PFSK-1 (cell line): ENCODE results near the gene TRAPPC3L.

Source experiments
- POLR2AphosphoS5 ChIP-seq: IDR thresholded peaks from 2 replicates; pipeline ENCODE4 v1.6.1; 2012; ENCODE audit warnings: low read depth, mild to moderate bottlenecking, control low read depth, low read length, moderate library complexity
- REST ChIP-seq, 2 experiments: IDR thresholded peaks; 2 replicates each; pipeline versions ENCODE4 v1.6.1 to v1.8.0; 2011 to 2012; ENCODE audit warnings: low read depth in 2 of 2, low read length in 2 of 2, control low read depth in 1 of 2, inconsistent platforms in 1 of 2, mild to moderate bottlenecking in 1 of 2, moderate library complexity in 1 of 2; ENCODE audit not compliant: insufficient read depth in 1 of 2
- SIN3A ChIP-seq: IDR thresholded peaks from 2 replicates; pipeline ENCODE4 v1.6.1; 2012; ENCODE audit warnings: mild to moderate bottlenecking, low read length, moderate library complexity, borderline replicate concordance; ENCODE audit not compliant: insufficient read depth
- TAF1 ChIP-seq: IDR thresholded peaks from 2 replicates; pipeline ENCODE4 v1.6.1; 2012; ENCODE audit warnings: low read length, control low read depth, borderline replicate concordance; ENCODE audit not compliant: insufficient read depth

GRCh38 chr6:116461331-116461931 is 84.1 kb downstream of the TRAPPC3L start, which contains the start of gene CALHM6:
- TF ChIP-seq REST (IDR thresholded peaks at IDR 0.05; ENCODE audit: insufficient read depth in 1 of 2, low read depth in 2 of 2, low read length in 2 of 2): no peak
- TF ChIP-seq TAF1: no peak
- TF ChIP-seq POLR2AphosphoS5: no peak
- no peak for TF ChIP-seq SIN3A
